ENCODE results near the gene UBL4B. TPM values are rescaled to one million over a fixed set of nuclear protein-coding genes. Genes with fewer than 3 reads are reported as not detected.
"Not testable (repeated sequence)": the region's sequence is repeated elsewhere in the genome, so short reads cannot be mapped to it uniquely, and the experiment has no call there.

The UBL4B gene
- total RNA-seq, 2 donors from 2014 or later: not detected

DNA sequence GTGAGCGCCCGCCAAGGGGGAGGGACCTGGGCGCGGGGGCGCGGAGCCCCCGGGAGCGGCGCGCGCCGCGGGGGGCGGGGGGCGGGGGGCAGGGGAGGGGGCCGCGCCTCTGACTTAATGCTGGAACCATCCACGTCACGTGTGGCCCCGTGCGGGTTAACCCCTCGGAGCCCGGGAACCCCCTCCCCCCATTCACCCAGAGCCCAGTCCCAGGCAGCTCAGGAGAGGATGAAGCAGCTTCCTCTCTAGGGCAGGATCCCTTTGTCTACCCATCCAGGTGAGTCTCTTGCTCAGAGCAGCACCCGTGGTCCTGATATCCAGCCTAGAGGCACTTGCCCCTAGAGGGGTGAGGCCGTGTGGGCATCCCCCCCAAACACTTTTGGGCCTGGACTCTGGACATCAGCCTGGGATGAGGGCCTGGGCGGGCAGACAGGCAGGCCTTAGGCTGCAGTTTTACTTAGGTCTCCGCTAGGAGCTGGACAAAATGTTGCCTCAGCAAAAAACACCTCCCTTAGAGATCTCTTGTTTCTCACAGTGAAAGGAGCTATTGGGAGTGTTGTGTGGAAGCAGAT, 41.5 kb upstream of the UBL4B start, which contains the start of gene ALX3:
Gene ALX3 (minus strand): TSS at position 2 of the 572 bp plus-strand sequence. CDS start 60 bp downstream, outside the sequence.
- DNase-seq (ENCODE audit: low spot score): no peak
- Histone ChIP-seq H3K9me3 (no peaks in the 10 kb centered on the region), H3K27me3 (peaks cover 31 to 35% of the 10 kb centered on the region in 2 donors), H3K4me1 (peaks cover 0 to 31% of the 10 kb centered on the region in 2 donors), H3K27ac (no peak within 1 kb of the TSS), H3K36me3 (no peaks in the 10 kb centered on the region), H3K4me3 (peak within 1 kb of the TSS in 1 of 2 donors; percentile 32)
- TF ChIP-seq, protein P1, sequence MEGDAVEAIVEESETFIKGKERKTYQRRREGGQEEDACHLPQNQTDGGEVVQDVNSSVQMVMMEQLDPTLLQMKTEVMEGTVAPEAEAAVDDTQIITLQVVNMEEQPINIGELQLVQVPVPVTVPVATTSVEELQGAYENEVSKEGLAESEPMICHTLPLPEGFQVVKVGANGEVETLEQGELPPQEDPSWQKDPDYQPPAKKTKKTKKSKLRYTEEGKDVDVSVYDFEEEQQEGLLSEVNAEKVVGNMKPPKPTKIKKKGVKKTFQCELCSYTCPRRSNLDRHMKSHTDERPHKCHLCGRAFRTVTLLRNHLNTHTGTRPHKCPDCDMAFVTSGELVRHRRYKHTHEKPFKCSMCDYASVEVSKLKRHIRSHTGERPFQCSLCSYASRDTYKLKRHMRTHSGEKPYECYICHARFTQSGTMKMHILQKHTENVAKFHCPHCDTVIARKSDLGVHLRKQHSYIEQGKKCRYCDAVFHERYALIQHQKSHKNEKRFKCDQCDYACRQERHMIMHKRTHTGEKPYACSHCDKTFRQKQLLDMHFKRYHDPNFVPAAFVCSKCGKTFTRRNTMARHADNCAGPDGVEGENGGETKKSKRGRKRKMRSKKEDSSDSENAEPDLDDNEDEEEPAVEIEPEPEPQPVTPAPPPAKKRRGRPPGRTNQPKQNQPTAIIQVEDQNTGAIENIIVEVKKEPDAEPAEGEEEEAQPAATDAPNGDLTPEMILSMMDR (IDR thresholded peaks at IDR 0.05): no peak

DNA sequence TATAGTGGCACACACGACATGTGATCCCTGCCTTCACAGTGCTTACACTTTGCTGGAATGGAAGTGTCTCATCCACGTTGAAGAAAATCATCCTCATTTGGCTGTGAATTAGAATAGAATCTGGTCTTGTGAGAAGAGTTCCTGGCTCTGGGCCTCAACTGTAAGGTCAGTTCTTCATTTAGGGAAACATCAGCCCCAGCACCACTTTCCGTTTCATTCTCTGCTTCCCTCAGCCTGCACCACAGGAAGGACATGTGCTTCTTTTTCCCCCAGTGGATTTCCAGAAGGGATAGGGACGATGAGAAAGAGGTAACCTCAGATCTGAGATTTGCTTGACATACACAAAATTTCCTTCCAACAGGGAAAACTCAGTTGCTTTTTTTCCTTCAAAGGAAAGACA, 38.1 kb upstream of the UBL4B start:
- no peak overlapping the region for H3K4me3 ChIP-seq
- no peaks in the 10 kb centered on the region for H3K36me3 ChIP-seq
- H3K9me3 ChIP-seq: no peaks in the 10 kb centered on the region
- no peak overlapping the region for H3K27ac ChIP-seq
- TF ChIP-seq, protein P1 (IDR thresholded peaks at IDR 0.05): no peak
- peaks cover 0 to 14% of the 10 kb centered on the region in 2 donors for H3K4me1 ChIP-seq
- peaks cover 12 to 13% of the 10 kb centered on the region in 2 donors for H3K27me3 ChIP-seq
- no peak for DNase-seq (ENCODE audit: low spot score)

DNA sequence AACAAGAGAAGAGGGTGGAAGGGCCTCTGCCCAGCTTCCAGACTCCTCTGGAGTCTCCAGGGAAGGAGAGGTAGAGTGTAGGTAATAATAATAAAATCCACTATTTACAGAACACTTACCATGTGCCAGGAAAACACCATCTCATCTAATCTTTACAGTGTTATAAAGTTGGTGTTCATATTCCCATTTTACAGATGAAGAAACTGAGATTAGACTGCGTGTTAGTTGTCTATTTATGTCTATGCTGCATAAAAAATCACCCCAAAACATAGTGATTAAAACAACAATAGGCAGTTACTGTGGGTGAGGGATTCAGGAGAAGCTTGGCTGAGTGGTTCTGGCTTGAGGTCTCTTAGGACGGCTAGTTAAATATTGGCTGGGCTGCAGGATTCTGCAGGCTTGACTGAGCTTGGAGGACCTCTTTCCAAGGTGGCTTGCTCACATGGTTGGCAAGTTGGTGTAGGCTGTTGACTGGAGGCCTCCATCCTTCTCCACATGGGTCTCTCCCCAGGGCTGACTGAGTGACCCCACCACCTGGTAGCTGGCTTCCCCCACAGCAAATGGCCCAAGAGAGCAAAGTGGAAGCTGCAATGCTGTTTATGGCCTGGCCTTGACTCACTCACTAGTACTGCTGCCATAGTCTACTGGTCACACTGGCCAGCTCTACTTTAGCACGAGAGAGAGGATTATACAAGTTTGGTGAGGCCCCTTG, 35.3 kb upstream of the UBL4B start:
- H3K27me3 ChIP-seq: no peaks in the 10 kb centered on the region
- no peak for DNase-seq (ENCODE audit: low spot score)
- TF ChIP-seq, protein P1 (IDR thresholded peaks at IDR 0.05): no peak
- H3K4me3 ChIP-seq: no peak overlapping the region
- H3K36me3 ChIP-seq: no peaks in the 10 kb centered on the region
- H3K27ac ChIP-seq: no peak overlapping the region
- H3K4me1 ChIP-seq: no peaks in the 10 kb centered on the region
- no peaks in the 10 kb centered on the region for H3K9me3 ChIP-seq

DNA sequence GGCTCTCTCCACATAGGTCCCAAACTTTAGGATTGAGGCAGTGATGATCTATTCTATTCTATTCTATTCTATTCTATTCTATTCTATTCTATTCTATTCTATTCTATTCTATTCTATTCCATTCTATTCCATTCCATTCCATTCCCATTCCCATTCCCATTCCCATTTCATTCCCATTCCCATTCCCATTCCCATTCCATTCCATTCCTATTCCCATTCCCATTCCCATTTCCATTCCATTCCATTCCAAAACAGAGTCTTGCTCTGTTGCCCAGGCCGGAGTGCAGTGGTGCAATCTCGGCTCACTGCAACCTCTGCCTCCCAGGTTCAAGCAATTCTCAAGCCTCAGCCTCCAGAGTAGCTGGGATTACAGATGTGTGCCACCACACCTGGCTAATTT, 32.2 kb upstream of the UBL4B start:
- not testable (repeated sequence) for H3K9me3 ChIP-seq; H3K27ac ChIP-seq; H3K4me3 ChIP-seq; H3K27me3 ChIP-seq; H3K36me3 ChIP-seq; DNase-seq (ENCODE audit: low spot score)
- H3K4me1 ChIP-seq: peaks cover 0 to 15% of the 10 kb centered on the region in 2 donors

DNA sequence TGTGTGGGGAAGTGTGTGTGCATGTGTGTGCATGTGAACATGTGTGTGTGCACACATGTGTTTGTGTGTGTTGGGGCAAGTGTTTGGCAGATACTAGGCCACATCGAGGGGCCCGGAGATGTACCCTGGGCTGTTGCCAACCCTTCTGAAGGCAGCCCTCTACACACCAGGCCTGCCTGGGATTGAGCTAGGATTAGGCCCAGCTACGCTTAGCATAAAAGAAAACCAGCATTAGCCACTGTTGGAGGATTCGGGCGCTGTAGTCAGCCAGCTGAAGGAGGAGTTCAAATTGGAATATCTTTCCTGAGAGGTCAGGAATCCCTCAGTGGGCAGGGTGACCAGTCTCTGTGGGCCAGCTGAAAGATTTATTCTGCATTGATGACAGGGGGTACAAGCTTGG, 31.2 kb upstream of the UBL4B start:
- Histone ChIP-seq H3K9me3 (no peaks in the 10 kb centered on the region), H3K27me3 (no peaks in the 10 kb centered on the region), H3K4me1 (peaks cover 0 to 17% of the 10 kb centered on the region in 2 donors), H3K4me3 (no peak overlapping the region), H3K36me3 (no peaks in the 10 kb centered on the region), H3K27ac (no peak overlapping the region)
- DNase-seq (ENCODE audit: low spot score): no peak
- TF ChIP-seq, protein P1 (IDR thresholded peaks at IDR 0.05): no peak

DNA sequence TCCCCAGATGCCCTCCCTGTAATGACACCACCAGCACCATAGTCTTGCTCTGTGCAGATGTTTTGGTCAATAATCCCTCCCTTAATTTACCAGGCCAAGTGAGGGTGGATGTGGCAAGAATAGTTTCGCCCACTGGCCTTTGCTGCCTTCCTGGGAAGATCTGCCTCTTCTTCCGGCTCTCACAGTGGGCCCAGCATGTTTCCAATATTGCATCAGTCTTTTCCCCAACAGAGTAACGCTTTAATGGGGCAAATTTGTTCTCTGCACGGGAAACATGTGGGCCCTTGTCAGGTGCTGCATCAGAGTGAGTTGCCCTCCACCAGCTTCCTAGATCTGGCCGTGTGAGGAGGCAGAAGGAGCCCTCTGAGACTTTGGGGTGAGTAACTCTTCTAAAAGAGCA, 29.8 kb upstream of the UBL4B start:
- Histone ChIP-seq H3K9me3 (no peaks in the 10 kb centered on the region), H3K4me1 (peaks cover 0 to 17% of the 10 kb centered on the region in 2 donors), H3K27me3 (no peaks in the 10 kb centered on the region), H3K4me3 (no peak overlapping the region), H3K27ac (no peak overlapping the region), H3K36me3 (no peaks in the 10 kb centered on the region)
- TF ChIP-seq, protein P1 (IDR thresholded peaks at IDR 0.05): no peak
- no peak for DNase-seq (ENCODE audit: low spot score)
